GM12878 (cell line): Measurements from ENCODE around the gene ACAP1. TPM values are rescaled to one million over a fixed set of nuclear protein-coding genes. Genes with fewer than 3 reads are reported as not detected.
A peak's percentile ranks its signal among the peaks of the same experiment; 100 is the strongest.

Experiments used
- ATAC-seq: fragments of 200-7000 bp; cut with Tn5 transposase; 3 replicates; pipeline ENCODE4 v1.9.1; 2020; ENCODE audit warnings: mild to moderate bottlenecking, moderate library complexity
- BruUV-seq: library from RNA; stranded (reverse); fragments of 400-500 nt; replicated peaks from 2 replicates; lab custom pipeline; 2021; lab: Mats Ljungman, UMichigan
- CTCF ChIA-PET: fragments of 300-600 bp; sonication (Branson Sonifier 250); formaldehyde crosslinking; extraction: SDS; loops from one replicate; lab custom pipeline; 2021; ENCODE audit warnings: inconsistent platforms; lab: Yijun Ruan, JAX
- POLR2A ChIA-PET: fragments of 350-600 bp; formaldehyde crosslinking; extraction: SDS; loops from one replicate; lab custom pipeline; 2021; ENCODE audit warnings: inconsistent platforms; lab: Charles Lee
- RAD21 ChIA-PET: fragments of 300-600 bp; sonication (Branson Sonifier 250); formaldehyde crosslinking; loops from one replicate; lab custom pipeline; 2023; ENCODE audit warnings: antibody characterized with exemption; ENCODE audit not compliant: unreplicated experiment; lab: Charles Lee
- SMC1A ChIA-PET: fragments of 300-600 bp; sonication (Branson Sonifier 250); formaldehyde crosslinking; loops from one replicate; lab custom pipeline; 2023; ENCODE audit not compliant: unreplicated experiment, uncharacterized antibody; lab: Charles Lee
- DNase-seq: peaks from one replicate; pipeline ENCODE4 v3.0.0-alpha.2; 2011; ENCODE audit warnings: low read depth, low spot score
- FAIRE-seq: peaks from 3 replicates; lab custom pipeline; 2011; peaks lifted over from hg19 to GRCh38; lab: Jason Lieb, UNC
- H2AFZ ChIP-seq: 2 replicates; pipeline ENCODE4 v1.6.0; 2011; ENCODE audit warnings: low read depth, low read length, control low read depth; ENCODE audit not compliant: control insufficient read depth
- H3K27ac ChIP-seq: 2 replicates; pipeline ENCODE4 v1.5.1; 2011; ENCODE audit warnings: control low read depth; ENCODE audit not compliant: control insufficient read depth, insufficient read depth
- H3K27me3 ChIP-seq, 2 experiments: replicated peaks in 1 of 2; 2 replicates each; pipeline versions ENCODE4 v1.6.0 to v1.6.1; 2011; ENCODE audit warnings: low read length in 1 of 2; ENCODE audit not compliant: control insufficient read depth in 2 of 2, insufficient read depth in 2 of 2
- H3K36me3 ChIP-seq, 2 experiments: 2 replicates each; pipeline ENCODE4 v1.5.1; 2011; ENCODE audit warnings: low read length in 1 of 2; ENCODE audit not compliant: control insufficient read depth in 2 of 2, insufficient read depth in 2 of 2
- H3K4me1 ChIP-seq: 2 replicates; pipeline ENCODE4 v1.6.1; 2011; ENCODE audit warnings: mild to moderate bottlenecking, low read length, moderate library complexity, mixed read lengths; ENCODE audit not compliant: control insufficient read depth, insufficient read depth
- H3K4me2 ChIP-seq: 2 replicates; pipeline ENCODE4 v1.6.0; 2011; ENCODE audit warnings: control low read depth; ENCODE audit not compliant: control insufficient read depth, insufficient read depth
- H3K4me3 ChIP-seq: fragments of 200-600 bp; sonication (generic); 2 replicates; pipeline ENCODE4 v1.5.1; 2016
- H3K79me2 ChIP-seq: 2 replicates; pipeline ENCODE4 v1.6.0; 2011; ENCODE audit warnings: low read length; ENCODE audit not compliant: control insufficient read depth, insufficient read depth
- H3K9ac ChIP-seq: 2 replicates; pipeline ENCODE4 v1.8.0; 2011; ENCODE audit warnings: low read length, control low read depth, mixed read lengths; ENCODE audit not compliant: control insufficient read depth, insufficient read depth
- H3K9me3 ChIP-seq: replicated peaks from 3 replicates; pipeline ENCODE4 v1.5.1; 2011; ENCODE audit warnings: mild to moderate bottlenecking, low read length; ENCODE audit not compliant: control insufficient read depth, insufficient read depth
- H4K20me1 ChIP-seq: 2 replicates; pipeline ENCODE4 v1.6.0; 2011; ENCODE audit not compliant: control insufficient read depth, insufficient read depth
- E4F1 ChIP-seq: fragments of 450-650 bp; IDR thresholded peaks from 2 replicates; pipeline ENCODE4 v1.6.1; 2018; ENCODE audit warnings: borderline replicate concordance, mild to moderate bottlenecking; ENCODE audit not compliant: partially characterized antibody
- FOXK2 ChIP-seq: fragments of 450-650 bp; IDR thresholded peaks from 2 replicates; pipeline ENCODE4 v1.6.1; 2017; ENCODE audit warnings: mild to moderate bottlenecking, moderate library complexity
- GATAD2B ChIP-seq: fragments of 450-650 bp; conservative IDR thresholded peaks from 2 replicates; pipeline ENCODE4 v1.6.1; 2017; ENCODE audit warnings: low read depth, mild to moderate bottlenecking, moderate library complexity
- KLF5 ChIP-seq: fragments of 450-650 bp; IDR thresholded peaks from 2 replicates; pipeline ENCODE4 v1.6.1; 2014; ENCODE audit warnings: mild to moderate bottlenecking; ENCODE audit not compliant: partially characterized antibody
- MAX ChIP-seq: IDR thresholded peaks from 2 replicates; pipeline ENCODE4 v1.6.1; 2012; ENCODE audit warnings: low read depth, low read length, improper control_type of control experiment
- NR2C2 ChIP-seq: IDR thresholded peaks from 2 replicates; pipeline ENCODE4 v1.6.1; 2011; ENCODE audit warnings: borderline replicate concordance, low read depth; ENCODE audit not compliant: control insufficient read depth, insufficient read length
- POLR2AphosphoS2 ChIP-seq: IDR thresholded peaks from 2 replicates; pipeline ENCODE4 v1.6.1; 2011; ENCODE audit warnings: low read depth, mild to moderate bottlenecking, low read length, improper control_type of control experiment, moderate library complexity
- RELA ChIP-seq: fragments of 450-650 bp; IDR thresholded peaks from 2 replicates; pipeline ENCODE4 v1.8.0; 2014; ENCODE audit warnings: borderline replicate concordance; ENCODE audit not compliant: partially characterized antibody
- SIX5 ChIP-seq: IDR thresholded peaks from 2 replicates; pipeline ENCODE4 v1.6.1; 2011; ENCODE audit warnings: mild to moderate bottlenecking, low read depth, low read length, moderate library complexity; ENCODE audit not compliant: severe bottlenecking
- SMAD5 ChIP-seq: IDR thresholded peaks from 2 replicates; pipeline ENCODE4 v1.6.1; 2016; ENCODE audit warnings: antibody characterized with exemption, low read depth
- WGBS: methylation state at CpG from one replicate; pipeline ENCODE4 v1.1.6; 2016; ENCODE audit warnings: low lambda C conversion rate; ENCODE audit not compliant: insufficient replicate concordance, insufficient coverage; ENCODE audit errors: missing lambda C conversion rate; 5-methylcytosine and 5-hydroxymethylcytosine counted together
- in situ Hi-C: fragments of 300-500 bp; cut with MboI; formaldehyde crosslinking; loops from 9 replicates; pipeline ENCODE4 v1.14.3; 2018; ENCODE audit warnings: mixed read lengths
- intact Hi-C: fragments of 100-400 bp; cut with micrococcal nuclease; formaldehyde crosslinking; loops from one replicate; pipeline ENCODE4 v1.14.2; 2022; ENCODE audit not compliant: unreplicated experiment
- polyA plus RNA-seq, 11 experiments: library from polyadenylated mRNA; depleted of rRNA in 4 of 11; unstranded in 6 of 11; stranded (reverse) in 5 of 11; fragments of >200 nt; fragmentation: Nextera tagmentation in 4 of 11; fragmentation: Illumina TruSeq in 1 of 11; extraction: Ambion mirVana in 4 of 11; extraction: Trizol in 1 of 11; gene quantifications; 1 replicate in 1 of 11; 2 replicates in 10 of 11; pipeline versions ENCODE4 v1.2.1 to v1.2.3, GENCODE V29; 2011 to 2016; ENCODE audit warnings: inconsistent platforms in 2 of 11, missing spikeins in 2 of 11, low read depth in 1 of 11
- total RNA-seq, 4 experiments: library from RNA; depleted of rRNA in 3 of 4; stranded (reverse); fragments of >200 nt in 3 of 4; fragmentation: Illumina TruSeq in 1 of 4; extraction: Trizol in 1 of 4; gene quantifications; 2 replicates each; pipeline versions ENCODE4 v1.2.1 to v1.2.3, GENCODE V29; 2013 to 2021
- TF ChIP-seq, protein P1 (sequence below): IDR thresholded peaks from 2 replicates; pipeline ENCODE4 v1.6.1; 2011; ENCODE audit warnings: mild to moderate bottlenecking, low read depth, low read length, moderate library complexity; ENCODE audit not compliant: insufficient replicate concordance
- TF ChIP-seq, protein P2 (sequence below): fragments of 450-650 bp; IDR thresholded peaks from 2 replicates; pipeline ENCODE4 v1.6.1; 2017; ENCODE audit warnings: low read depth, mild to moderate bottlenecking, moderate library complexity

The ACAP1 gene
- total and polyA plus RNA-seq, 10 of the 15 experiments (the other 5 are each of a cell fraction or from before 2014, with no cell fraction given) = 5.7 to 245 (median 118) TPM

DNA sequence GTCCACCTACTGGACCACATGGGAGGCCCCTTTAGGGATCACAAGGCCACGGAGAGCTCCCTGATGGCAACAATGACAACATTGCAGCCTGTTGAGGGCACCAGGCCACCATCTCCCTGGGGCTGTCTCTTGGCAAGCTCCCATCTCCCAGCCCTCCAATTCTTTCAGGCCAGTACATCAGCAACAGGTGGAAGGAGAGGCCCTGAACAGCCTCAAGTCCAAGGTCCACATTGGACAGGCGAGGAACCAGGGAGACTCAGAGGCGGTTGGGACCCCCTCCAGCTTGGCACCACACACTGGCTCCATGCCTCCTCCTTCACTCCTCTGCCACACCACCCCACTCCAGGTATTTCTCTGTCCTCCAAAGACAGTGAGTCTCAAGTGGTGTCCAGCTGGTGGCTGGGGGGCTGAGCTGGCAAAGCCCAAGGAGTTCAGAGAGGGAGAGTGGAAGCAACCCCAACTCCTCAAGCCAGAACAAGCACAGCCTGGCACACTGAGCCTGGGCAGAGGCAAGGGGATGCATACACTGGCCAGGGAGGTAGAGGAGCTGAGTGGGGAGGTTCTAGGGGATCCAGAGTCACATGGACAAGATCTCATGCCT lies 1.3 kb upstream of the ACAP1 start:
- CTCF ChIA-PET = interaction anchor here (1.3 to 3.8 kb wide), 9 partner anchors 11 to 290 kb away, joined by 3 to 34 read pairs (median 10); partner anchors contain the start of genes SENP3, TMEM102 and TMEM256
- H3K4me2 ChIP-seq = peak overlapping the region; percentile 97
- 97% methylated on average over 3 of the region's 3 CpGs for WGBS
- H3K9ac ChIP-seq = no peak overlapping the region
- H3K4me3 ChIP-seq = no peak overlapping the region
- no peak for TF ChIP-seq POLR2AphosphoS2
- no peak for TF ChIP-seq GATAD2B
- TF ChIP-seq KLF5 = no peak
- TF ChIP-seq, protein P1, sequence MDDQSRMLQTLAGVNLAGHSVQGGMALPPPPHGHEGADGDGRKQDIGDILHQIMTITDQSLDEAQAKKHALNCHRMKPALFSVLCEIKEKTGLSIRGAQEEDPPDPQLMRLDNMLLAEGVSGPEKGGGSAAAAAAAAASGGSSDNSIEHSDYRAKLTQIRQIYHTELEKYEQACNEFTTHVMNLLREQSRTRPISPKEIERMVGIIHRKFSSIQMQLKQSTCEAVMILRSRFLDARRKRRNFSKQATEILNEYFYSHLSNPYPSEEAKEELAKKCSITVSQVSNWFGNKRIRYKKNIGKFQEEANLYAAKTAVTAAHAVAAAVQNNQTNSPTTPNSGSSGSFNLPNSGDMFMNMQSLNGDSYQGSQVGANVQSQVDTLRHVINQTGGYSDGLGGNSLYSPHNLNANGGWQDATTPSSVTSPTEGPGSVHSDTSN = no peak
- TF ChIP-seq, protein P2, sequence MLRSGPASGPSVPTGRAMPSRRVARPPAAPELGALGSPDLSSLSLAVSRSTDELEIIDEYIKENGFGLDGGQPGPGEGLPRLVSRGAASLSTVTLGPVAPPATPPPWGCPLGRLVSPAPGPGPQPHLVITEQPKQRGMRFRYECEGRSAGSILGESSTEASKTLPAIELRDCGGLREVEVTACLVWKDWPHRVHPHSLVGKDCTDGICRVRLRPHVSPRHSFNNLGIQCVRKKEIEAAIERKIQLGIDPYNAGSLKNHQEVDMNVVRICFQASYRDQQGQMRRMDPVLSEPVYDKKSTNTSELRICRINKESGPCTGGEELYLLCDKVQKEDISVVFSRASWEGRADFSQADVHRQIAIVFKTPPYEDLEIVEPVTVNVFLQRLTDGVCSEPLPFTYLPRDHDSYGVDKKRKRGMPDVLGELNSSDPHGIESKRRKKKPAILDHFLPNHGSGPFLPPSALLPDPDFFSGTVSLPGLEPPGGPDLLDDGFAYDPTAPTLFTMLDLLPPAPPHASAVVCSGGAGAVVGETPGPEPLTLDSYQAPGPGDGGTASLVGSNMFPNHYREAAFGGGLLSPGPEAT = no peak
- no peak for TF ChIP-seq MAX
- no peak for TF ChIP-seq E4F1
- TF ChIP-seq SIX5 = no peak
- TF ChIP-seq SMAD5 = no peak
- TF ChIP-seq RELA = no peak
- no peak for TF ChIP-seq FOXK2
- no peak for TF ChIP-seq NR2C2
- DNase-seq (no peak), ATAC-seq (no peak), FAIRE-seq (no peak)
- SMC1A ChIA-PET = interaction anchor here (0.8 to 3.8 kb wide), 4 partner anchors 14 to 289 kb away, joined by 3 to 33 read pairs (median 7); partner anchors contain the start of gene TMEM95
- no peaks in the 10 kb centered on the region for H3K27me3 ChIP-seq
- peak overlapping the region; percentile 99 for H3K27ac ChIP-seq
- H2AFZ ChIP-seq = no peak overlapping the region
- POLR2A ChIA-PET = interaction anchor here (0.5 to 3.9 kb wide), 5 partner anchors 9 to 289 kb away, joined by 3 to 52 read pairs (median 4); no protein-coding TSS in a partner anchor
- H3K9me3 ChIP-seq = no peaks in the 10 kb centered on the region
- peaks cover 39% of the 10 kb centered on the region for H3K4me1 ChIP-seq
- intact Hi-C loops = no loop called here
- H3K36me3 ChIP-seq = peaks cover 0 to 12% of the 10 kb centered on the region in 2 experiments; a peak in 2 of 4 replicates
- RAD21 ChIA-PET = interaction anchor here (0.5 to 5.2 kb wide), 6 partner anchors 10 to 236 kb away, joined by 3 to 45 read pairs (median 8); partner anchors contain the start of genes KCTD11 and TMEM95
- H3K79me2 ChIP-seq = peaks cover 29% of the 10 kb centered on the region
- BruUV-seq = no TSS peak
- no peaks in the 10 kb centered on the region for H4K20me1 ChIP-seq
- in situ Hi-C loops = no loop called here
